HepG2 (cell line): Measurements from ENCODE around the gene NFATC2. TPM values are rescaled to one million over a fixed set of nuclear protein-coding genes. Genes with fewer than 3 reads are reported as not detected.

ENCODE experiments used
- ATF1 ChIP-seq: IDR thresholded peaks from 2 replicates; pipeline ENCODE4 v1.6.1; 2016; ENCODE audit warnings: mild to moderate bottlenecking, control low read depth
- DR1 ChIP-seq: sonication (generic); formaldehyde crosslinking; IDR thresholded peaks from 2 replicates; pipeline ENCODE4 v1.8.0; 2021; ENCODE audit warnings: mild to moderate bottlenecking, missing genetic modification reagents, inconsistent platforms
- ELF1 ChIP-seq: sonication (generic); formaldehyde crosslinking; IDR thresholded peaks from 2 replicates; pipeline ENCODE4 v1.4.0; 2020; ENCODE audit warnings: missing genetic modification reagents
- HNF4A ChIP-seq: sonication (generic); formaldehyde crosslinking; IDR thresholded peaks from 2 replicates; pipeline ENCODE4 v1.4.0; 2020; ENCODE audit warnings: missing genetic modification reagents
- KLF11 ChIP-seq: IDR thresholded peaks from 2 replicates; pipeline ENCODE4 v1.6.1; 2016; ENCODE audit warnings: missing compliant biosample characterization
- MED13 ChIP-seq: sonication (generic); formaldehyde crosslinking; IDR thresholded peaks from 2 replicates; pipeline ENCODE4 v1.5.0; 2020; ENCODE audit warnings: missing genetic modification reagents
- MXD4 ChIP-seq: IDR thresholded peaks from 2 replicates; pipeline ENCODE4 v1.6.1; 2016; ENCODE audit warnings: mild to moderate bottlenecking, missing biosample characterization, missing genetic modification reagents
- NCOA2 ChIP-seq: sonication (generic); formaldehyde crosslinking; IDR thresholded peaks from 2 replicates; pipeline ENCODE4 v1.8.0; 2022; ENCODE audit warnings: inconsistent platforms
- NPAS2 ChIP-seq: sonication (generic); formaldehyde crosslinking; IDR thresholded peaks from 2 replicates; pipeline ENCODE4 v1.8.0; 2022; ENCODE audit warnings: mild to moderate bottlenecking, missing genetic modification reagents, borderline replicate concordance
- PTBP1 ChIP-seq: fragments of 200-400 bp; formaldehyde crosslinking; IDR thresholded peaks from 2 replicates; pipeline ENCODE4 v1.6.1; 2018; ENCODE audit warnings: low read length, low read depth; ENCODE audit not compliant: poor library complexity, severe bottlenecking
- SOX6 ChIP-seq, 2 experiments: fragments of 450-650 bp in 1 of 2; sonication (generic) in 1 of 2; formaldehyde crosslinking in 1 of 2; IDR thresholded peaks; 2 replicates each; pipeline versions ENCODE4 v1.4.0 to v1.6.1; 2017 to 2020; ENCODE audit warnings: antibody characterized with exemption in 1 of 2, mild to moderate bottlenecking in 1 of 2, missing genetic modification reagents in 1 of 2
- ZFP36L2 ChIP-seq: sonication (generic); formaldehyde crosslinking; IDR thresholded peaks from 2 replicates; pipeline ENCODE4 v1.4.0; 2020; ENCODE audit warnings: missing genetic modification reagents
- ZNF567 ChIP-seq: sonication (generic); formaldehyde crosslinking; IDR thresholded peaks from 2 replicates; pipeline ENCODE4 v1.8.1; 2023; ENCODE audit warnings: mild to moderate bottlenecking, missing genetic modification reagents, borderline replicate concordance
- ZNF572 ChIP-seq: sonication (generic); formaldehyde crosslinking; IDR thresholded peaks from 2 replicates; pipeline ENCODE4 v1.5.1; 2020; ENCODE audit warnings: mild to moderate bottlenecking, missing genetic modification reagents
- ZNF839 ChIP-seq: sonication (generic); formaldehyde crosslinking; IDR thresholded peaks from 2 replicates; pipeline ENCODE4 v1.4.0; 2020; ENCODE audit warnings: missing genetic modification reagents, mild to moderate bottlenecking, borderline replicate concordance
- polyA plus RNA-seq, 8 experiments: library from polyadenylated mRNA; depleted of rRNA in 3 of 8; stranded (reverse) in 7 of 8; unstranded in 1 of 8; fragments of >200 nt; fragmentation: Illumina TruSeq in 4 of 8; extraction: Trizol in 4 of 8; gene quantifications; 2 replicates each; pipeline versions ENCODE4 v1.2.1 to v1.2.3, GENCODE V29; 2011 to 2016; ENCODE audit warnings: low read depth in 4 of 8, missing spikeins in 1 of 8, mixed read lengths in 1 of 8; ENCODE audit not compliant: insufficient read depth in 1 of 8
- total RNA-seq, 5 experiments: library from RNA; depleted of rRNA; stranded (reverse); fragments of >200 nt; fragmentation: Illumina TruSeq; extraction: Trizol; gene quantifications; 2 replicates each; pipeline ENCODE4 v1.2.3, GENCODE V29; 2016; ENCODE audit warnings: low read depth in 1 of 5
- TF ChIP-seq, protein P1 (sequence below): sonication (generic); formaldehyde crosslinking; IDR thresholded peaks from 2 replicates; pipeline ENCODE4 v1.8.0; 2022; ENCODE audit warnings: missing genetic modification reagents, mild to moderate bottlenecking, borderline replicate concordance
- TF ChIP-seq, protein P2 (sequence below): sonication (generic); formaldehyde crosslinking; IDR thresholded peaks from 2 replicates; pipeline ENCODE4 v1.4.0; 2020; ENCODE audit warnings: missing genetic modification reagents, mild to moderate bottlenecking, borderline replicate concordance
- TF ChIP-seq, protein P3 (sequence below): sonication (generic); formaldehyde crosslinking; IDR thresholded peaks from 2 replicates; pipeline ENCODE4 v1.5.0; 2020; ENCODE audit warnings: mild to moderate bottlenecking, missing genetic modification reagents
- TF ChIP-seq, protein P4 (sequence below): sonication (generic); formaldehyde crosslinking; IDR thresholded peaks from 2 replicates; pipeline ENCODE4 v1.8.1; 2023; ENCODE audit warnings: mild to moderate bottlenecking, missing genetic modification reagents

The NFATC2 gene
- total and polyA plus RNA-seq, 2 of the 13 experiments (the other 11 are each of a cell fraction or from before 2014, with no cell fraction given), result 1.9 to 3.3 TPM

DNA sequence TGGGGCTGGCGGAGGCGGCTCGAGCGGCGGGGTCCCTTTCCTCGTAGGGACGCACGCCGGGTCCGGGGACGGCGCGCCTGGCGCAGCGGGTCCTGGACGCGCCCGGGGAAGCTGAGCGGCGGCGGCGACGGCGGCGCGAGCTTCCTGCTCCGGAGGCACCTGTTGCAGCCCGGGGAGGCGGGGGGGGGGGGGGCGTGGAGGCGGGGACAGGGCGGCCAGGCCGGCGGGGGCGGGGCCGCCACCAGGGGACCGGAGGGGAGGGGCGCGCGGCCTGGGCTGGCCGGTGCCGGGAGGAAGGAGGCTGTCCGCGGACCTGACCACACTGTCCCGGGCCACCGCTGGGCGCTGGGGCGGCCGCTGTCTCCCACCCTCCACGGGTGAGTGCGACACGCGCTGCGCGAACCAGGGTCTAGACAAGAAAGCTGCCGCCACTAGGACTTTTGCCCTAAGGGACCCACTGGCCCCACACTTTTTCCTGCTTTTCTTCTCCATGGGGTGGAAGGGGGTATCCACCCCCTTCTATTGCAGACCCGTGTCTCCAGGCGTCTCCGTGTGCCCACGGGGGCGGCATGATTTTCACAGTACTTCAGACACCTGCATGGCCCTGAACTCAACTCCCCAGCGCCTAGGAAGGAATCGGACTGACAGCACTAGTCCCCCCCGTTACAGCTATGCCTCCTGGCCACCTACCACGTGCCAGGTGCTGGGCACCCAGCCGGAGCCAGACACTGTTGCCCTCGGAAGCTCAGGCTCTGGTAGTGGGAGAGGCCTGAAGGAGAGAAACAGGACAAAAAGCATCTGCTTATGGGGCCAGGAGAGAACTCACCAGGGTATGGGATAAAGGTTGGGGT is at the start of gene NFATC2 (continued):
- TF ChIP-seq, protein P1, sequence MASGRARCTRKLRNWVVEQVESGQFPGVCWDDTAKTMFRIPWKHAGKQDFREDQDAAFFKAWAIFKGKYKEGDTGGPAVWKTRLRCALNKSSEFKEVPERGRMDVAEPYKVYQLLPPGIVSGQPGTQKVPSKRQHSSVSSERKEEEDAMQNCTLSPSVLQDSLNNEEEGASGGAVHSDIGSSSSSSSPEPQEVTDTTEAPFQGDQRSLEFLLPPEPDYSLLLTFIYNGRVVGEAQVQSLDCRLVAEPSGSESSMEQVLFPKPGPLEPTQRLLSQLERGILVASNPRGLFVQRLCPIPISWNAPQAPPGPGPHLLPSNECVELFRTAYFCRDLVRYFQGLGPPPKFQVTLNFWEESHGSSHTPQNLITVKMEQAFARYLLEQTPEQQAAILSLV (CRISPR knock-in tag), result no peak; the same call in 1 of the 2 replicates
- TF ChIP-seq SOX6 (IDR thresholded peaks at IDR 0.05) (no peak), SOX6 (CRISPR knock-in tag; IDR thresholded peaks at IDR 0.05) (no peak), ZNF567 (CRISPR knock-in tag) (no peak), MXD4 (CRISPR knock-in tag) (no peak), ZNF839 (CRISPR knock-in tag) (peak; percentile 70; the same call in 1 of the 2 replicates), MED13 (CRISPR knock-in tag) (no peak), KLF11 (CRISPR knock-in tag) (no peak), ATF1 (CRISPR knock-in tag) (no peak), NPAS2 (no peak), ZFP36L2 (CRISPR knock-in tag) (no peak), PTBP1 (peak; percentile 40), HNF4A (CRISPR knock-in tag) (no peak; the same call in 1 of the 2 replicates), NCOA2 (CRISPR knock-in tag) (no peak), ZNF572 (no peak), ELF1 (CRISPR knock-in tag) (no peak), DR1 (no peak)
- TF ChIP-seq, protein P2, sequence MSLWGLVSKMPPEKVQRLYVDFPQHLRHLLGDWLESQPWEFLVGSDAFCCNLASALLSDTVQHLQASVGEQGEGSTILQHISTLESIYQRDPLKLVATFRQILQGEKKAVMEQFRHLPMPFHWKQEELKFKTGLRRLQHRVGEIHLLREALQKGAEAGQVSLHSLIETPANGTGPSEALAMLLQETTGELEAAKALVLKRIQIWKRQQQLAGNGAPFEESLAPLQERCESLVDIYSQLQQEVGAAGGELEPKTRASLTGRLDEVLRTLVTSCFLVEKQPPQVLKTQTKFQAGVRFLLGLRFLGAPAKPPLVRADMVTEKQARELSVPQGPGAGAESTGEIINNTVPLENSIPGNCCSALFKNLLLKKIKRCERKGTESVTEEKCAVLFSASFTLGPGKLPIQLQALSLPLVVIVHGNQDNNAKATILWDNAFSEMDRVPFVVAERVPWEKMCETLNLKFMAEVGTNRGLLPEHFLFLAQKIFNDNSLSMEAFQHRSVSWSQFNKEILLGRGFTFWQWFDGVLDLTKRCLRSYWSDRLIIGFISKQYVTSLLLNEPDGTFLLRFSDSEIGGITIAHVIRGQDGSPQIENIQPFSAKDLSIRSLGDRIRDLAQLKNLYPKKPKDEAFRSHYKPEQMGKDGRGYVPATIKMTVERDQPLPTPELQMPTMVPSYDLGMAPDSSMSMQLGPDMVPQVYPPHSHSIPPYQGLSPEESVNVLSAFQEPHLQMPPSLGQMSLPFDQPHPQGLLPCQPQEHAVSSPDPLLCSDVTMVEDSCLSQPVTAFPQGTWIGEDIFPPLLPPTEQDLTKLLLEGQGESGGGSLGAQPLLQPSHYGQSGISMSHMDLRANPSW (CRISPR knock-in tag), result 0 out of 2 replicates have a peak, but pooled peaks have one; percentile 27
- TF ChIP-seq, protein P3, sequence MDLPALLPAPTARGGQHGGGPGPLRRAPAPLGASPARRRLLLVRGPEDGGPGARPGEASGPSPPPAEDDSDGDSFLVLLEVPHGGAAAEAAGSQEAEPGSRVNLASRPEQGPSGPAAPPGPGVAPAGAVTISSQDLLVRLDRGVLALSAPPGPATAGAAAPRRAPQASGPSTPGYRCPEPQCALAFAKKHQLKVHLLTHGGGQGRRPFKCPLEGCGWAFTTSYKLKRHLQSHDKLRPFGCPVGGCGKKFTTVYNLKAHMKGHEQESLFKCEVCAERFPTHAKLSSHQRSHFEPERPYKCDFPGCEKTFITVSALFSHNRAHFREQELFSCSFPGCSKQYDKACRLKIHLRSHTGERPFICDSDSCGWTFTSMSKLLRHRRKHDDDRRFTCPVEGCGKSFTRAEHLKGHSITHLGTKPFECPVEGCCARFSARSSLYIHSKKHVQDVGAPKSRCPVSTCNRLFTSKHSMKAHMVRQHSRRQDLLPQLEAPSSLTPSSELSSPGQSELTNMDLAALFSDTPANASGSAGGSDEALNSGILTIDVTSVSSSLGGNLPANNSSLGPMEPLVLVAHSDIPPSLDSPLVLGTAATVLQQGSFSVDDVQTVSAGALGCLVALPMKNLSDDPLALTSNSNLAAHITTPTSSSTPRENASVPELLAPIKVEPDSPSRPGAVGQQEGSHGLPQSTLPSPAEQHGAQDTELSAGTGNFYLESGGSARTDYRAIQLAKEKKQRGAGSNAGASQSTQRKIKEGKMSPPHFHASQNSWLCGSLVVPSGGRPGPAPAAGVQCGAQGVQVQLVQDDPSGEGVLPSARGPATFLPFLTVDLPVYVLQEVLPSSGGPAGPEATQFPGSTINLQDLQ (CRISPR knock-in tag), result no peak
- TF ChIP-seq, protein P4, sequence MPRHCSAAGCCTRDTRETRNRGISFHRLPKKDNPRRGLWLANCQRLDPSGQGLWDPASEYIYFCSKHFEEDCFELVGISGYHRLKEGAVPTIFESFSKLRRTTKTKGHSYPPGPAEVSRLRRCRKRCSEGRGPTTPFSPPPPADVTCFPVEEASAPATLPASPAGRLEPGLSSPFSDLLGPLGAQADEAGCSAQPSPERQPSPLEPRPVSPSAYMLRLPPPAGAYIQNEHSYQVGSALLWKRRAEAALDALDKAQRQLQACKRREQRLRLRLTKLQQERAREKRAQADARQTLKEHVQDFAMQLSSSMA (CRISPR knock-in tag), result no peak; the same call in 1 of the 2 replicates
